GM12891 (cell line): Measurements from ENCODE around the gene TAPBPL.

Source experiments
- POLR2A ChIP-seq: IDR thresholded peaks from 2 replicates; pipeline ENCODE4 v1.6.1; 2011; ENCODE audit warnings: low read depth, low read length, control low read depth
- POLR2AphosphoS5 ChIP-seq: IDR thresholded peaks from 2 replicates; pipeline ENCODE4 v1.6.1; 2011; ENCODE audit warnings: low read depth, low read length, control low read depth

DNA sequence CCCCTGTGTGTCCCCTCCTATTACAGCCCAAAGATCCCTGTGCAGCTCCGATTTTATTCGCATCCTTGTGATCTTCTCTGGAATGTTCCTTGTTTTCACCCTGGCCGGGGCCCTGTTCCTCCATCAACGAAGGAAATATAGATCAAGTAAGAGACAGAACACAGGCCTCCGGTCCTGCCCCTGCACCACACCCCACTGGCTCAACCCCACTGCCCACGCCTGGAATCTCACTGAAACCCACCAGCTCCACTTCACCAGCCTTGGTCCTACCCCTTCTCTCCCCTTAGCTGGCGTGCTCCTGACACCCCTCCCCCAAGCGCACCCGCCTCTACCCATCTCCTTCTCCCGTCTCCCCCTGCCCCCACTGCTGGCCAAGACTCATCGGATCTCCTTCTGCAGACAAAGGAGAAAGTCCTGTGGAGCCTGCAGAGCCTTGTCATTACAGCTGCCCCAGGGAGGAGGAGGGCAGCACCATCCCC, 934 bp upstream of the TAPBPL start:
- TF ChIP-seq POLR2AphosphoS5 (no peak), POLR2A (no peak)
